GM18511 (cell line): ENCODE results near the gene PEMT.

Experiments
- ATAC-seq: cut with Tn5 transposase; IDR thresholded peaks from one replicate; pipeline ENCODE4 v1.9.1; 2021; ENCODE audit warnings: mild to moderate bottlenecking, moderate library complexity; ENCODE audit not compliant: unreplicated experiment

The PEMT gene

DNA sequence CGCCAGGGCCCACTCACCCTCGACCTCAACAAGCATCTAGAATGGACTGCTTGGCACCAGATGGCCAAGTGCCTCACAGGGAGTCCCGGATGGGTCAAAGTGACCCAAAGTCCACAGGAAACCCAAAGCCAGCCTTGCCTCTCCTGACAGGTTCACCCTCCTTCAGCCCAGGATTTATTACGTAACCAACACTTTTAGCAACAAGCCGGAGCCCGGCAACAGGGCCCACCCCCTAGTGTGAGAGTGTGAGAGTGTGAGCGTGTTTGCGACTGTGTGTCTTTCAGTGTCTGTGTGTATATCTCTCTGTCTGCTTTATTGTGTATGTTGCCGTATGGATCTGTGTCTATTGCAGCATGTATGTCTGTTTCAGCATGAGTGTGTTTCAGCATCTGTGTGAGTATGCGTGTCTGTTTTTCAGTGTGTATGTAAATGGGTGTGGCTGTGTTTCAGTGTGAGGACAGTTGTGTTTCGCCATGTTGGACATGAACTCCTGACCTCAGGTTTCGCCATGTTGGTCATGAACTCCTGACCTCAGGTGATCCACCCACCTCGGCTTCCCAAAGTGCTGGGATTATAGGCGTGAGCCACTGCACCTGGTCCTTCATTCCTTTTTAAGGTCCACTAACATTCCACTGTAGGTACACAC lies 13.7 kb upstream of the PEMT start:
- no peak for ATAC-seq

DNA sequence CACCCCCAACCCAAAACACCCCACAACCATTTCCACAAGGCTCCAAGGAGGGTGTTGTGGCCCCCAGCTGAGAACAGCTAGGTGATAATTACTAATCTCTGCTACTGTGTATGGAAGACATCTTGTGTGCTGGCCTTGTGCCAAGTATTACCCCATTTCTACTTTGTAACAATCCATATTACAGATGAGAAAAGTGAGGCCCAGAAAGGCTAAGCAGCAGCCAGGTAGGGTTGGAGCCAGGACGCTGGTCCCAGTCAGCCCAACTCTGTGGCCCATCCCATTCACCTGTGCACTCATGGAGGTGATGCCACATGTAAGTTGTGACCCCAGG lies 12.4 kb upstream of the PEMT start:
- no peak for ATAC-seq

DNA sequence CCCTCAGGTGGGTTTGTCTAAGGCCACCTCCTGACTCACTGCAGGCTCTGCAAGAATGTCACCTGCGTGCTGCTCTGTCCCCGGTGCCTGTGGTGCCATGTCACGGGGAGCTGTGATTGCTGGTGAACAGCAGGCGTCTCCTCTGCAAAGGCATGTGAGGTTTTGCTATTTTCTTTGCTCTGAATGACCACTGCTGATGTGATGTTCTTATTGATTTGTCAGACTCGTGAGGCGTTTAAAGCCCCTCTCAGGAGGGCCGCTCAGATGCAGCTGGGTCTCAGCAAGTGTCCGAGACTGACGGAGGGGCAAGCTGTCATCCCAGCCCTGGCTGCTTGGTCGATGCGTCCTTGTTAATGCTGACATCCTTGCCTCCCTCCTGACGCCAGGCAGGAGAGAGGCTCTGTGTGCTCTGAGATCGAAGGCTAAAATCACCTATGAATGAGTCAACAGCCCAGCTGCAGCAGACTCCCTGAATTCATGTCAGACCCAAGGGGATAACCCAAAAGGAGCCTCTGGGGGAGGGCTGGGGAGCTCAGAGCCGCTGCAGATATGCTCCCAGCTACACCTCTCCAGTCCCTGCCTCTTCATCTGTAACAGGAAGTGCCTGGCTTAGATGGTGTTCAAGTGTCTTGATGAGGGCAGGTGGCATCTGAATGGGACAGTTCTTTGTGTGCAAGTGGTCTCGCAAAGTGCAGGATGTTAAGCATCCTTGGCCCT lies 11.8 kb upstream of the PEMT start:
- ATAC-seq = no peak

DNA sequence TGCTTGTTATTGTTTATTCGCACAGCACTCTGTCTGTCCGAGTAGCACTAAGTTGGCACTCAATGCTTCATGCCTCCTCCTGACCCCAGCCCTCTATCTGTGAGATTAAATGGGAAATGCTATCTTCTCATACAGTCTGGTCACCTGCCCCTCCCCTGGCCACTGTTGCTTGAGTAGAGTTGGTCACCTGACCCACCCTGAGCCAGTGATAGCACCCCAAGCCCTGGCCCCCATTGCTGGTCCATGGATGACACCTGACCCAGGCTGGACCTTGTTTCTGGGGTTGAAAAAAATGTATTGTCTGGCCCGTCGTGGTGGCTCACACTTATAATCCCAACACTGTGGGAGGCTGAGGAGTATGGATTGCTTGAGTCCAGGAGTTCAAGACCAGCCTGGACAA lies 8.5 kb upstream of the PEMT start:
- ATAC-seq = no peak

DNA sequence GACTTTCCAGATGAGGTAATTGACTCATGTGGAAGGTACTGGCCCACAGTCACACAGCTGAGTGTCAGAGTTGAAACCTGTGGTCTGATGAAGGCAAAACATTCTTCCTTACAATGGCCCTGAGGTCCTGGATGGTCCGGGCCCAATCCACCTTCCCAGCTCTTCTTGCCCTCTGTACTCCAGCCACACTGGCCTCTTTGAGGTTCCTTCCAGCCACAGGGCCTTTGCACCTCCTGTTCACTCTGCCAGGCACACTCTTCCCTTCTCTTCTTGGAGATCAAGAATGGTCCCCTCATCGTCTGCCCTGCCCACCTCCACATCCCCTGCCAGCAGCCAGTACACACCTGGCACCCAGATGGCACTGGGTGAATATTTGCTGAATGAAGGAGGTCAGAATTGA lies 6.5 kb upstream of the PEMT start:
- ATAC-seq = no peak

DNA sequence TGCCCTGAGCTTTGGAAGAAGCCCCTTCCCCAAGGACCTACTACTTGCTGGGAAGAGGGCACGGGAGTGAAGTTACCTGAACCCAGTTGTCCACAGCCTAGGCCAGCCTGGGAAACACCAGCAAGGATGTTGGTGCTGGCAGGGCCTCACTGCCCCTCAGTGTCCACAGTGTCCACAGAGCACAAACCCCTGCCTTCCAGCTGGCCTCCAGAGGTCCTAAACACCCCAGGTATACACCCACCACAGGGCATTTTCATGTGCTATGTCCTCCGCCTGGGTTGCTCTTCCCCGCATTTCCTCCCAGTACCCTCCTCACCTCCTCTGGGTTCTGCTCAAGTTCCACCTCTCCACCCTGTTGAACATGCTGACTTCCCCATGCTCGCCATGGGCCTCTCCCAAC lies 4.2 kb upstream of the PEMT start:
- no peak for ATAC-seq

DNA sequence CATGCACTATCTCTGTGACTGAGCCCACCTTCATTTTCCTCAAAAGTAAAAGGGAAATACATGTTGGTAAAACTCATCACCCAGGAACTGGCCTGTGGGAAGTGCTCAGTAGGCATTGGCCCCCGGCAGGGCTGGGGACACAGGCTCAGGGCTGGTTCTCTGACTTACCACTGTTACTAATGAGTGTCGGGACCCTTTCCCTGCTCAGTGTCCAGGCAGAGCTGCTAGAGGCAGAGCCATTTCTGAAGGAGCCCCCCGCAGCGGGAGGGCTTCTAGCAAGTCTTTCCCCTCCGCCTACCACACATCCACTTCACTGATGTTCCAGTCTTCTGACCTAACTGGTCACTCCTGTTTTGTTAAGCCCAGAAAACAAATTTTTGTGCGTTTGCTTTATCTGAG lies 1.7 kb upstream of the PEMT start:
- ATAC-seq = no peak

DNA sequence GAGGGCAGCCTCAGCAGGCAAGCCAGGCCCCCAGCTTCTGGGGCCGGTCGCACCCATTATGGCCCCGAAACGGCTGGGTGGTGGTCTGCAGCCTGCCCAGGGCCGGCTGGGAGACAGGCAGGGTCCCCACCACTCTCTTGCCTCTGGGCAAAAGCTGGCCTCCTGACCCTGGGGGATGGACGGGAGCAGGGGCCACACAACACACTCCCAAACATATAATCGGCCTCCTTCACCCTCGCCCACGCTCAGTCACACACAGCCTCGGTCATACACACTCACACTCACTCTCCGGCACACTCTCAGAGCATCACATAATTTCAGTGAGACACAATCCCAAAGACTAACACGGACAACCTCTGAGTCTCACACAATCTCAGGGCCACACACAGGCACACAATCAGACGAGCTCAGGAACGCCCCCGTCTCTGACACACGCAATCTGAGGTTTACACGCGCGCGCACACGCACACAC lies 589 bp downstream of the PEMT start:
- no peak for ATAC-seq

DNA sequence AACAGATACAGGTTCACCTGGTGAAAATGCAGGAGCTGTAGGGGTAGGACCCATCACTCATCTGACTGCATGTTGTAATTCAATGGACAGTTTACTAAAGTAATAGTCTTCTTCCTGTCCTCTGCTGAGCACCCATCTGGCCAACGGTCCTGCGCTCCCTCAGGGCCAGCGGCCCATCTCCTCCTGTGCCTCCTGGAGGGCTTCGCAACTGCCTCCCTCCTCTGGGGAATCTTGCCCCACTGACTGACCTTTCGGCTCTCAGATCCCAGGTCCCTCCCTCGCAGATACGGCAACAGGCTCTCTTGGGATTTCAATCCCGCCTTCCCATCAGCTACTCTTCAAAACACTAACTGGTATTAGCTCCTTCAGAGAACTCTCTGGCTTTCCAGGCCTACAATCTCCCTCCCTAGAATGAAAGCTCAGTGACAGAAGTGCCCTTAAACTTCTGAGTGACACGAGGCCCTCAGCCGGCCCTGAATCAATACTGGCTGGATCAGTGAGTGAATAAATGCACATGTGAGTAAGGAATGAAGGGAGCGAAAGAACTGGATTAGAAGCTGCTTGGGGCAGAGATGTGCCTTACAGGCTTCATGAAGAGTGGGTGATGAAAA lies 1.3 kb downstream of the PEMT start:
- ATAC-seq = no peak

DNA sequence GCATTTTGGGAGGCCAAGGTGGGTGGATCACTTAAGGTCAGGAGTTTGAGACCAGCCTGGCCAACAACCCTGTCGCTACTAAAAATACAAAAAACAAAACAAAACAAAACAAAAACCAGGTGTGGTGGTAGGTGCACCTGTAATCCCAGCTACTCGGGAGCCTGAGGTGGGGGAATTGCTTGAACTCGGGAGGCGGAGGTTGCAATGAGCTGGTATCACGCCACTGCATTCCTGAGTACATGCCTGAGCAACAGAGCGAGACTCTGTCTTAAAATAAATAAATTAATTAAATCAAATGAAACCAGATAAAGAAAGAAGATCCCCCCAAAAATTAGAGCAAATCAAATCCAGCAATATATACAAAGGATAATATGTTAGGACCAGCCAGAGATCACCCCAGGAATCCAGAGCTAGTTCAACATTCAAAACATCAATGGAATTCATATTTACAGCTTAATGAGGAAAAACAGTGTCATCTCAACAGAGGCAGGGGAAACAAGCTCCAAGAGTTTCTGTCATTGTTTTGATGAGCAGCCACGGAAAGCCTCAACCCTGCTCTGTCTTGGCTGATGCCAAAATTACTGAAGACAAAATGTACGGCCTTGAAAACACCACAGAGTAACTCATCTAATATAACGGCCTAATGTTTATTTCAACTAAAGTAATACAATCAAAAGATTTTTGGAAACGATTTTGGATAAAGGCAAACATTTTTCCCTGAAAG lies 3.7 kb downstream of the PEMT start:
- no peak for ATAC-seq

DNA sequence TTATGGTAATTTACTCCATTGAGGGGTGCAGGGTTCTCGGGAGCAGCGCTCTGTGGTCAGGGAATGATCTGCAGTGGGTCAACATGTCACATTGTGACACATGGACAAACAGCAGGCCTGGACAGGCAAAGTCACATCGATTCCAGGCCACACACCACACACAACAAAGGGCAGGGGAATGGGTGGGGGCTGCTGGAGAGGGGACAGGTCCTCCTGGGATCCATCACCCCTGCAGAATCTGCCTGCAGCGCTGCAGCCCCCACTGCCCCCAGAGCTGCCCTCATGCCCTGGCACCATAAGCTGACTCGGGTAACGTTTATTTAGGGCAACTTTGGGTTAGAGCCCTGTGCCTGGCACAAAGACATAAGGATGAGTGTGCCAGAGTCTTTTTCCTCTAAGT lies 9.1 kb downstream of the PEMT start:
- no peak for ATAC-seq

DNA sequence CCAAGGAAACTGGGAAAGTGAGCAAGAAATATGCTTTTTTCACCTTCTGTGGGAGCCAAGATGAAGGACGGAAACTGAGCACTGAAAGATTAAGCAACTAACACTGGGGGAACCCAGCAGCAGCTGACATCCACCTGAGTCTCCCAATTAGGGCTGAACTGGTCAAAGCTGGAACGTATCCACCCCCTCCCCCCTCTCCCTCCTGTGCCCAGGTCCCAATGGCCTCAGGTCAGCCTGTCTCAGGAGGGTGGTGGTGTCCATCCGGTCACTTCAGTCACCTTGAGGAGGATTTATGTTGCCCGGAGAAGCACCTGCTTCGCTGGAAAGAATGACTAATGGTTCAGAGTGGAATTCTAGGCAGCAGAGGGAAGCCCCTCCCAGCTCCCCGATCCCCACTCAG lies 10.0 kb downstream of the PEMT start:
- no peak for ATAC-seq

DNA sequence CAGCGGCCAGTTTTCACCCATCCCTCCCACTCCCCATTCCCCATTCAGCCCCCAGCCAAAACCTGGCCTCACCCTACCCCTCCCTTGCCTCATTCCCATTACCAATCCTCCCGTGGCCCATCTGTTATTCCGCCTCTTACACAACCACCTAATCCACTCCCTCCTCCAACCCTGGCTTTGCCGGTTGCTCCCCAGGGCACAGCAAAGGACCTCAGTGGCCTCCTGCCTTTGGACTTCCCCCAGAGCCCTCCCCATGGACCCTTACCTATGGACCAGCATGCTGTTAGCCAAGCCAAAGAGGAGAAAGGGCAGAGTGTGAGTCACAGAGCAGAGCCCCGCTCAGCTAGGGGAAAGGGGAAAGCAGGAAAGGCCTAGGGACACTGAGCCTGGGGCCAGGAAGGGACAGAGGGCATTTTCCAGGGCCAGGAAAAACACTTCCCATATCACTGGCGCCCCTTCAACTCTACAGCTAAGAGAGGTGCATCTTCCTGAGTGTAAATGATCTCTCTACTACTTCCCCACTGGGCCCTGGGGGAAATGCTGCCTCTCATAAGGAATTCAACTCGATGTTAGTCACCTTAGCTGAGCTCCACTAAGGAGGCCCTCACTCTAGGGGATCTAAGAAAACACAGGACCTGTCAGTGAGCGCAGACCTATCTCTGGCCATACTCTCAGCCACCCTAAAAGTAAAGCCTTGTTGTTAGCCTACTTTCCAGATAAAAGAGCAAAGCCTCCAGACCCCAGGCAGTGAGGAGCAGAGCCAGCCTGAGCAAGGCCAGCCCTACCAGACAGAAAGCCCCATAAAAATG lies 10.6 kb downstream of the PEMT start:
- ATAC-seq = no peak

DNA sequence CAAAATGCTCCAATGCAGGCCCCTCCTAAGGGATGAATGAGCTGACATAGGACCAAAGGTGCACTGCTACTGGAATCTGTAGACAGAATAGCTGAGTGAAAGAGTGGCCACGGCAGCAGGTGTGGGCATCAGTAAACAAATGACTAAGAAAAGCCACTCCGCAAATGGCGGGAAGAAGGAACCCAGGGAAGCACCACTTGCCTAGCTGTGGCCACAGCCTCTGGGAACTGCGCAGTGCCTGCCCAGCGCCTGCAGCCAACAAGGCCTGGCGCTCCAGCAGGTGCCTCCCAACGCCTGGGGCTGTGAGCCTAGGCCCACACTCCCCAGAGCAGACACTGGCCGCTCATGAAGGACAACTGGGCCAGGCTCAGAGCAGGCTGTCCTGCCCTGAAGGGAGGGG lies 11.8 kb downstream of the PEMT start:
- ATAC-seq = no peak

DNA sequence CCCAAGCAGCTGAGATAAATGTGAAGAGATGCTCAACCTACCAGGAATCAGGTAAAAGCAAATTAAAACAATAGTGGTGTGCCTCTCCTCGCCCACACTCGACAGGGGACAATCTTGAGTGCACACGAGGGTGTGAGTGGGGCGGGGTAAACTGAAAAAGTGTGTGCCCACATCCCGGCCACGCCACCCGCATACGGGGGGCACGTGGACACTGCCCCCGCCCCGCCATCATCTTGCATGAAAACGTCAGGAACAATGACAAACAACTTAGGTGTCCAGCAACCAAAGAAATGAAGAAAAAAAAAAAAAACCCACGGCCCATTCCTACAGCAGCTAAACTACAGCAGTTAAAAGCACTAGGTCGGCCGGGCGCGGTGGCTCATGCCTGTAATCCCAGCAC lies 14.1 kb downstream of the PEMT start:
- no peak for ATAC-seq

DNA sequence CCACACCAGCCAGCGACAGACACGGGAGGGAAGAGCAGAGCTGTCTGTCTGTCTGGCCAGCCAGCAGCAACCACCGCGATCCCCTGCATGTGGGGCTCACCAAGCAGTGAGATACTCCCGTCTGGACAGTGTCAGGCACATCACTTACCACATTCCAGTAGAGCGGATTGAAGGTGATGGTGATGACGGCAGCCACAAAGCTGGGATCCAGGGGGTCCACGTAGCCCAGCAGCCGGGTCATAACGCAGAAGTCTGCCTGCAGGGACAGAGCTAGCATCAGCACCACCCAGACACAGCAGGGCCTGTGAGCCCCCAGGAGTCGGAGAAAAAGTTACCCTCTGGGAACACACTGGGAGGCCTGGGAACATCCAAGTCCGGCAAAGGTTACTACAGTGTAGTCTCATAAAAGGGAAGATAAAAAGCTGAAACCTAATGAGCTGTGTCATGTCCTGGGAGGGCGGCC lies 14.7 kb downstream of the PEMT start:
- no peak for ATAC-seq

DNA sequence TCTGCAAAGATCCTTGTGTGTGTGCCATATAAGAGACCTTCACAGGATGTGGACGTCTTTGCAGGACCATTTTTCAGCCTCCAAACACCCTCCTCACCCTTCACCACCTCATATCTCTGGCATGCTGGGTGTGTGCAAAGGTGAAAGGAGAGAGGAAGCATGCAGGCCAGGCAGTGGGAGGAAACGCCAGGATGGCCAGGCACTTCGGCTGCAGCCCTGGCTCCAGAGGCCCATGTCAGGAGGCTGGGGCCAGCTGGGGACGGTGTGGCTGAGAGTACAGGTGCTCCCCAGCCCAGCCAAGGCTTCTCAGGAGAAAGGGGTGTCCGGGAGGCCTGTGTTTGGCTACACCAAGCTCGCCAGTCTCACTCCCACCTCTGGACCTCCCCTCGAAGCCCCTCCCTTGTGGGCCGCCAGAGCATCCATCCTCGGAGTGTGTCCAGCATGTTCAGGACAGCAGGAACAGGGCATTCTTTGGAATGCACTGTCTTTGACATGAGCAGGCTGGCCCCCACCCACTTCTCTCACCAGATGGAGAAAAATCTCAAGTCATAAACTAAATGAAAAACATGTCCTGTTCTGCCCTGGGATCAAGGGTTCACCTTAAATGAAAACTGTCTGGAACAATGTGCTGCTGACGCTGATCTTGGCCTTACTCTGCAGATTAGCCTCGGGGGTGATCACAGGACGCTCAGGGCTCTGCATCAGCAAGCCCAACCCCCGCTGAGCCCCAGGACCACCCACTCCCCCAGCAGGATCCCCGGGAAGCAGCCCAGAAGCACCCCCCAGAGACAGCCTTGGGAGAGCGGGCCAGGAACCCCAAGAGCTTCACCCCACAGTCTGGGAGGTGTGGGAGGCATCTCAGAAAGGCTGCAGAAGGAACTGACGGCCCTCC lies 15.9 kb downstream of the PEMT start:
- ATAC-seq = no peak

DNA sequence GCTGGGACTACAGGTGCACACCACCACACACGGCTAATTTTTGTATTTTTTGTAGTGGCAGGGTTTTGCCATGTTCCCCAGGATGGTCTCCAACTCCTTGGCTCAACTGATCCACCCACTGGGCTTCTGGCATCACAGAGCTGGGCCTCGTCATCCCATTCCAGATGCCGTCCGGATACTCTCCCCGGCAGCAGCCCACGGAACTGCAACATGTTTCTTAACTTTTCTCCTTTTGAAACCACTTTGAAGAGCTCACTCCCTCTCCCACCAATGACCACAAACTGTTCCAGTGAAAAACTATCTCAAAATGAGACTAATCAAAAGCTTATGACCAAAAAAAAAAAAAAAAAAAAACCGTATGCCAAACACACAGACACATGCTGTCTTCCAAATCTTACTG lies 17.6 kb downstream of the PEMT start:
- ATAC-seq = no peak

DNA sequence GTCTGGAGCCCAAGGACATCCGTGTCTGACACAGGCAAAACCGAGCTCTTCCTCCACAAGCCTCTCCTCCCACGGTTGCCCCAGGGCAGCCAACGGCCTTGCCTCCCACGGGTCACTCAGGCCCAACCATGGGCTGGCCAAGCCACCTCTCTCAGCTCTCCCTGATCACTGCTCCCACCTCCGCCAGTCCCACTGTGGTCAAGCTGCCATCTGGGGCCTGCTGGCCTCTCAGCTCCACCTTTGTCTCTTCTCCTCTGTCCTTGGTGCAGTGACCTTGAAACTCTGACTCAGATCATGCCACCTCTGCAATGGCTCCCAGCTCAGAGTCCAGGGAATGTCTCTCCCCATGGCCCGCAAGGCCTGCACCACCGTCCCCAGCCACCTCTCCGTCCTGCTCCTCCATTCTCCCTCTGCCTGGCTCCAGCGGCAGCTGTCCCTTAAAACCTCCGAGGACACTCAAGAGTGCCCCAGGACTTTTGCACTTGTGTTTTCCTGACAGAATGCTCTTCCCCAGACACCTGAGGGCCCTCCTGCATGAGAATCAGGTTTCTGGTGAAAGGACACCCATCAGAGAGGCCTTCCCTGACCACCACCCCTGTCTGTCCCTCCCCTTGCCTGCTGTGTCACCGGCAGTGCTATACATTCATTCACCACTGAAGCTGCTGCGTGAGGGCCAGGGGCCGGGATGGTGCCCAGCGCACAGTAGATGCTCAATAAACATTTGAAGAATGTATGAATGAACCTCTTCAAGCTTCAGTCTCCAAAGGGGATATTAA lies 19.3 kb downstream of the PEMT start:
- no peak for ATAC-seq
